Stomach smooth muscle (tissue), 2 donors: ENCODE data around the gene SYVN1.
A peak's percentile ranks its signal among the peaks of the same experiment; 100 is the strongest.

ENCODE experiments used
- H3K27ac ChIP-seq: one replicate; pipeline ENCODE4 v1.7.0; 2013; ENCODE audit warnings: mild to moderate bottlenecking, low read length, inconsistent platforms
- H3K27me3 ChIP-seq, 2 donors: one replicate each; pipeline ENCODE4 v1.7.0; 2013; ENCODE audit warnings: low read length in 2 of 2; ENCODE audit not compliant: insufficient read depth in 2 of 2, control insufficient read depth in 1 of 2
- H3K36me3 ChIP-seq, 2 donors: one replicate each; pipeline ENCODE4 v1.7.0; 2013; ENCODE audit warnings: low read length in 2 of 2; ENCODE audit not compliant: control insufficient read depth in 2 of 2, insufficient read depth in 2 of 2
- H3K4me1 ChIP-seq: one replicate; pipeline ENCODE4 v1.7.0; 2013; ENCODE audit warnings: low read length; ENCODE audit not compliant: control insufficient read depth, insufficient read depth
- H3K4me3 ChIP-seq, 2 donors: one replicate each; pipeline ENCODE4 v1.7.0; 2013; ENCODE audit warnings: low read length in 2 of 2
- H3K9ac ChIP-seq, 2 donors: one replicate each; pipeline ENCODE4 v1.7.0; 2013; ENCODE audit warnings: low read length in 2 of 2, mild to moderate bottlenecking in 1 of 2
- H3K9me3 ChIP-seq, 2 donors: one replicate each; pipeline ENCODE4 v1.7.0; 2013; ENCODE audit warnings: low read length in 2 of 2; ENCODE audit not compliant: control insufficient read depth in 2 of 2
- donor health status: healthy.
- donor health status: Pancreatic carcinoma.

Gene SYVN1

DNA sequence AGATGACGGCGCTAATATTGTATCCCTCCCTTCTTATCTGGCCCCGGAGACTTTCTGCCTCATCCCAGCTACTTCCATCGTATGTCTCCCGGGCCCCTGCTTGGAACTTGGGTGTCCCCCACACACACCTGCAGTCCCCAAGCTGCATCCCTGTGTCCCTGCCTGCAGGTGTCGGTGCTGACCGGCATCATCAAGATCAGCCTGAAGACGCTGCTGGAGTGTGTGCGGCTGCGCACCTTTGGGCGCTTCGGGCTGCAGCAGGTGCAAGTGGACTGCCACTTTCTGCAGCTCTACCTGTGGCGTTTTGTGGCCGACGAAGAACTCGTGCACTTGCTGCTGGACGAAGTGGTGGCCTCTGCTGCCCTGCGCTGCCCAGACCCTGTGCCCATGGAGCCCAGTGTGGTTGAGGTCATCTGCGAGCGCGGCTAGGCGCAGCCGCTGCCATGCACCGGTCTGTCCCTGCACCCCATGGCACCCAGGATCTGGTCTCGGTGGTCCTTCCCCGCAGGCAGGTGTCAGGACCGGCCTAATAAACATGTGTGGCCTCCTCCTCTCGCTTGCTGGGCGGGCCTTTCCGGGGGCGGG is 23.1 kb downstream of the SYVN1 start:
- H3K9me3 ChIP-seq: no peaks in the 10 kb centered on the region
- peaks cover 43% of the 10 kb centered on the region for H3K4me1 ChIP-seq
- H3K9ac ChIP-seq: no peak overlapping the region
- no peaks in the 10 kb centered on the region for H3K27me3 ChIP-seq
- peak overlapping the region; percentile 31 to 52 for H3K4me3 ChIP-seq
- peaks cover 7 to 21% of the 10 kb centered on the region in 2 donors for H3K36me3 ChIP-seq
- peak overlapping the region; percentile 49 for H3K27ac ChIP-seq

DNA sequence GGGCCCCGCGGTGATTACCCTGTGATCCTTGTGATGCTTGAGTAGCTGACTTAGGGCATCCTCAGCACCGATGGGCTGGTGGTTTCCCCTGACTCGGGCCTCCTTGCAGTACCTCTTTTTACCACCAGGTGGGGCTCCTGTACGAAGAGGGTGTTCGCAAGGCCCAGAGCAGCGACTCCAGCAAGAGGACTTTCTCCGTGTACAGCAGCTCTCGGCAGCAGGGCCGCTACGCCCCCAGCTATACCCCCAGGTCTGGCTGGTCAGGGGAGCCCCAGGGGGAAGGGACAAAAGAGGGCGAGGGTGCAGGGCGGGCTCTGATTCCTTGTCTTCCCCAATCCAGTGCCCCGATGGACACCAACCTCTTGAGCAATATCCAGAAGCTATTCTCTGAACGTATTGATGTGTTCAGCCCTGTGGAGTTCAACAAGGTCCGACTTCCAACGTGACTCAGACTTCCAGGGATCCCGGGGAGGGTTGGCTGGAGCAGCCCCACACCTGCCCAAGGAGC is 23.9 kb downstream of the SYVN1 start:
- Histone ChIP-seq H3K27me3 (no peaks in the 10 kb centered on the region), H3K4me1 (peaks cover 34% of the 10 kb centered on the region), H3K27ac (peak overlapping the region; percentile 49), H3K9ac (peak overlapping the region; percentile 33 to 36), H3K9me3 (no peaks in the 10 kb centered on the region), H3K4me3 (peak overlapping the region in 1 of 2 donors; percentile 22), H3K36me3 (peaks cover 7 to 20% of the 10 kb centered on the region in 2 donors)

GRCh38 chr11:65109231-65110198 is 24.8 kb downstream of the SYVN1 start:
- Histone ChIP-seq H3K4me1 (peaks cover 34% of the 10 kb centered on the region), H3K9ac (no peak overlapping the region), H3K9me3 (no peaks in the 10 kb centered on the region), H3K27me3 (no peaks in the 10 kb centered on the region), H3K27ac (no peak overlapping the region), H3K4me3 (no peak overlapping the region), H3K36me3 (peaks cover 7 to 18% of the 10 kb centered on the region in 2 donors)

DNA sequence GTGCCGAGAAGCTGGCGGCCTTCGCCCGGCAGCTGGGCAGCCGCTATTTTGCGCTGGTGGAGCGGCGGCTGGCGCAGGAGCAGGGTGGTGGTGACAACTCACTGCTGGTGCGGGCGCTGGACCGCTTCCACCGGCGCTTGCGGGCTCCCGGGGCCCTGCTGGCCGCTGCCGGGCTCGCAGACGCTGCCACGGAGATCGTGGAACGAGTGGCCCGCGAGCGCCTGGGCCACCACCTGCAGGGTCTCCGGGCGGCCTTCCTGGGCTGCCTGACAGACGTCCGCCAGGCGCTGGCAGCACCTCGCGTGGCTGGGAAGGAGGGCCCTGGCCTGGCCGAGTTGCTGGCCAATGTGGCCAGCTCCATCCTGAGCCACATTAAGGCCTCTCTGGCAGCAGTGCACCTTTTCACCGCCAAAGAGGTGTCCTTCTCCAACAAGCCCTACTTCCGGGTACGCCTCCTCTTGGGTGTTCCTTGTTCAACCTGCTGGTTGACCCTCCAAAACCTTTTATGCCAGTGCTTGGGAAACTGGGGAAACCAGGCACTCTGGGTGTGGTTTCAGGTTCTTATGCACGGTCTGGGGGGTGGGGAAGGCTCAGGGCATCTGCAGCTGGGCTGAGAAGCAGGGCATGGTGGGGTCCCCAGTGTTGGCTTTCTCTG is 25.7 kb downstream of the SYVN1 start:
- H3K4me3 ChIP-seq: no peak overlapping the region
- no peak overlapping the region for H3K27ac ChIP-seq

GRCh38 chr11:65107751-65108468 is 26.4 kb downstream of the SYVN1 start:
- no peak overlapping the region for H3K27ac ChIP-seq
- H3K9ac ChIP-seq: no peak overlapping the region
- no peaks in the 10 kb centered on the region for H3K27me3 ChIP-seq
- H3K36me3 ChIP-seq: peaks cover 7 to 17% of the 10 kb centered on the region in 2 donors
- H3K4me3 ChIP-seq: no peak overlapping the region
- no peaks in the 10 kb centered on the region for H3K9me3 ChIP-seq
- H3K4me1 ChIP-seq: peaks cover 26% of the 10 kb centered on the region

More for the DNA sequence above, 25.7 kb downstream of the SYVN1 start:
- H3K4me1 ChIP-seq: peaks cover 33% of the 10 kb centered on the region
- no peaks in the 10 kb centered on the region for H3K9me3 ChIP-seq
- peaks cover 7 to 17% of the 10 kb centered on the region in 2 donors for H3K36me3 ChIP-seq
- no peaks in the 10 kb centered on the region for H3K27me3 ChIP-seq
- no peak overlapping the region for H3K9ac ChIP-seq

DNA sequence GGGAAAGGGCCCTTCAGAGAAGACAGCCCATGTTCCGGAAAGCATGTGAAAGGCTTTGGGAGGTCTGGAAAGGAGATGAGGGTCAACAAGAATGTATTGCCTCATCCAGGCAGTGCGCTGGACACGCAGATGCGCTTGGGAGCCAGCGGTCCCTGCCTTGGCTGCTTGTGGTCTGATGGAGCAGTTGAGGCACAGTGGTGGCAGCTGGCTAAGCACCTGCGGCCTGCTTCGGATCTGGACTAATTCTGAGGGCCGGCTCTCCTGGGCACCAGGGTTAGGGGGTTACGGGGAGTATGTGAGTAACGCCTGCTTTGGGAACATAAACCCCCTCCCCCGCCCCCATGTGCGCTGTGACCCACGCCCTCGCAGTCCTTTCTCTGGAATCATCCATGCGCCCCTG is 27.2 kb downstream of the SYVN1 start:
- Histone ChIP-seq H3K36me3 (peaks cover 11 to 20% of the 10 kb centered on the region in 2 donors), H3K4me1 (peaks cover 21% of the 10 kb centered on the region), H3K9me3 (no peaks in the 10 kb centered on the region), H3K9ac (no peak overlapping the region), H3K27ac (no peak overlapping the region), H3K27me3 (no peaks in the 10 kb centered on the region), H3K4me3 (no peak overlapping the region)

DNA sequence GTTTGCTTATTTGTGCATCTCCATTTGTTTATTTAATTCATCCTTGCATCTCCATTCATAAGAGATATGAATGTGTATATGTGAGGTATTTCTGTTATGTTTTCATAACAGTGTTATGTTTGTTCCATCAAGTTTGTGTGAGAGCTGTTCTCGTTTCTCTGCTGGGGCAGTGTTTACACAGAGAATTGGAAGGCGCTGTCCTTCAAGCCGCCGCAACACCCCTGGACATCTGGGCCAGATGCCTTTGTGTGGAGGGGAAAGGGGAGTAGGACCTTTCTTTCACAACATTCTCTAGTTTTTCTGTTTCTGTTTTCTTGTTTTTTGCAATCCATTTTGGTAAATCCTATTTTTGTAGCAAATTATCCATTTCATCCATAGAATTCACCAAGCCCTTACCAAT is 29.7 kb downstream of the SYVN1 start:
- H3K9ac ChIP-seq: no peak overlapping the region
- peaks cover 11 to 20% of the 10 kb centered on the region in 2 donors for H3K36me3 ChIP-seq
- no peak overlapping the region for H3K27ac ChIP-seq
- H3K4me3 ChIP-seq: no peak overlapping the region
- peaks cover 3% of the 10 kb centered on the region for H3K4me1 ChIP-seq
- H3K9me3 ChIP-seq: no peaks in the 10 kb centered on the region
- no peaks in the 10 kb centered on the region for H3K27me3 ChIP-seq

GRCh38 chr11:65103476-65103875 is 30.8 kb downstream of the SYVN1 start:
- Histone ChIP-seq H3K4me1 (peaks cover 3% of the 10 kb centered on the region), H3K36me3 (peaks cover 5 to 12% of the 10 kb centered on the region in 2 donors), H3K9me3 (no peaks in the 10 kb centered on the region), H3K4me3 (no peak overlapping the region), H3K9ac (no peak overlapping the region), H3K27me3 (no peaks in the 10 kb centered on the region), H3K27ac (no peak overlapping the region)

DNA sequence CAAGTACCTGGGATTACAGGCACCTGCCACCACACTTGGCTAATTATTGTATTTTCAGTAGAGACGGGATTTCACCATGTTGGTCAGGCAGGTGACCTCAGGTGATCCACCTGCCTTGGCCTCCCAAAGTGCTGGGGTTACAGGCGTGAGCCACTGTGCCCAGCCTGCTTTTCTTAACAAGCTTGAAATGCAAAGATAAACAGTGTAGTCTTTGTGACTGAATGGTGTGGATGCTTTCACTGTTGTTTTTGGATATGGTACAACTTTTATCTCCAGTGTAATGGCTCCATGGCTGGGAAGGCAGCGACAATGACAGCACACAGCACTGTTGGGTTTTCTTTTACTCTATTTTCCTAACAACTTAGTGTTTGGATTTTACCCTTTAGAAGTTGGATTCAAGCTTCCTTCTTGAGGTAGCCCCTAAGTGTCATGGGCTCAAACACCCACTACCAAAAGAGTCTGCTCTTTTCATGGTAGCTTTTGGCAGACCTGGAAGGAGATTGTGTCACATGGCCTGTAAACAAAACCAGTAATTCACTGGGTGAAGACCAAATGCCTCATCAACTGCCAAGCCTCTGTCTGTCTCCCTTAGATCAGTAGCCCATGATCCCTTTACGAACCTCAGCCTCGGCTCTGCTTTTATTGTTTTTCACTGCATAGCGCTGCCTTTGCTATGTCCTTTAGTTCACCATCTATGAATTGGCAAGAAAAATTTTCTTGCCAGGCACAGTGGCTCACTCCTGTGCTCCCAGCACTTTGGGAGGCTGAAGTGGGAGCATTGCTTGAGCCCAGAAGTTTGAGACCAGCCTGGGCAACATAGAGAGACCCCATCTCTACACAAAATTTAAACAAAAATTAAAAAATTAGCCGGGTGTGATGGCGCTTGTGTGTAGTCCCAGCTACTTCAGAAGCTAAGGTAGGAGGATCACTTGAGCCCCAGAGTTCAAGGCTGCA is 31.9 kb downstream of the SYVN1 start:
- Histone ChIP-seq H3K27ac (no peak overlapping the region), H3K9ac (no peak overlapping the region)

More for the DNA sequence above, 31.9 kb downstream of the SYVN1 start:
- peaks cover 3% of the 10 kb centered on the region for H3K4me1 ChIP-seq
- peaks cover 5 to 9% of the 10 kb centered on the region in 2 donors for H3K36me3 ChIP-seq
- no peak overlapping the region for H3K4me3 ChIP-seq
- H3K9me3 ChIP-seq: no peaks in the 10 kb centered on the region
- no peaks in the 10 kb centered on the region for H3K27me3 ChIP-seq
